GM19468 (cell line): ENCODE measurements around the gene PADI2.

Source experiments
- ATAC-seq: cut with Tn5 transposase; IDR thresholded peaks from one replicate; pipeline ENCODE4 v1.9.1; 2021; ENCODE audit warnings: mild to moderate bottlenecking, moderate library complexity, moderate number of reproducible peaks; ENCODE audit not compliant: unreplicated experiment; ENCODE audit errors: extremely low read depth

Gene PADI2

DNA sequence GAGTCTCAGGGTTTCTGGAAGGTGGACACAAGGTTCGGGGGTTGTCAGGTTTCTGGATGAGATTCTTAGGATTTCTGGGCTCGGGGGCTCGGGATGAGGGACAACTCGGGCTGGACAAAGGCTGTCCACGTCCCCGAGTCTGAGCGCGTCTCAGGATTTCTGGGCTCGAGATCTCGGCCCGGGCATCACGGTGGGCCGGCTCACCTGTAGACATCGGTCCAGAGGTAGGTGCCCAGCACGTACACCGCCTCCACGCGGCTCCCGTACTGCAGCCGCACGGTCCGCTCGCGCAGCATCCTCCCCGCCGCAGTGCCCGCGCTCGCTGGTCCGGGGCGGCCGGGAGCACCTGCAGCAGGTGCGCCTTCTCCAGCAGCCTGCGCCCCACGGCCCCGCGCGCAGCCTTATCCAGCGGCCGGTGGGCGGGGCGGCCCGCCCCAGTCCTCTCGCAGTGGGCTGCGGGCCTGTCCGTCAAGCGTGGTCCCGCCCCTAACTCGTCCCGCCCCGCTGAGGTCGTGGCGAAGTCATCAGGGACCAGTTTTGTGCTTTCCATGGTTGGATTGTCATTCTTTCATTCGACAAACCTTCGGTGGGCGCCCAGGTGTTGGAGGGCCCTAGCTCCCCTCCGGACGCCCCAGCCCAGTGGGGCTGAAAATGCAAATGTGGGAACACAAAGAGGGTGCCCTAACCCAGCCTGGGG lies at the start of gene PADI2:
Gene PADI2, minus strand, starts transcription at position 376 of the 697 bp plus-strand sequence. Its CDS starts 80 bp downstream, at position 296.
- no peak for ATAC-seq

DNA sequence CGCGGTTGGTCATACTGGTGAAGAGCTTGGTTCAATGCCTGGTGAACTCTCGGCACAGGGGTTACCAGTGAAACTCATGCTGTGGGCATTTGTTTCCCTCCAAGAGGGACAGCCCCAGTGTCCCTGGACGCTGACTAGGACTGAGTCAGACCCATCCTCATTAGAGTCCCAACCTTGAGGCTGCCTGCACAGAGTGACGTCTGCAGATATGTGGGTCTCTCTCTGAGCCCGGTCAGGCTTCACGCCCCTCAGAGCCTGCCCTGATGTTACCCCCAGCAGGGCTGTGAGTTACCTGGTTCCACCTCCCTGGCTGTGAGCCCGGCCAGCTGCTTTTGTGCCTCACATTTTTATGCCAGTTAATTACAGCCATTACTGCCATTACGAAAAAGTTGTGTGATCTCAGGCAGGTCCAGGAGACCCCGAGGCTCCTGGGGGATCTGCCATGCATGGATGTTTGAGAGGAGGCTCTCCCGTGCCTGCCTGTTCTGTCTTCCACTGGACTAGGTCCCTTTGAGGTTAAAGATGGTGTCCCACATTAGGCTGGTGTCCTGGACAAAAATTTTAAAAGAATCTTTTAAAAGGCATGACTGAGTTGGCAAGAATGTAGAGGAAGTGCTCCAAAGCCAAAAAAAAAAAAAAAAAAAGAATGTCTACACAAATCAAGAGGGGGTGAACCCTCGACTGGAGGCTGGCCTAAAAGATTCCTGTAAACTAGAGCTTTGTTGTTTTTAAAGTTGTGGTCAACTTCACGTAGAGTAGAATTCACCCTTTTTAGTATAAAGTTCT lies 49.0 kb upstream of the PADI2 start:
- no peak for ATAC-seq

DNA sequence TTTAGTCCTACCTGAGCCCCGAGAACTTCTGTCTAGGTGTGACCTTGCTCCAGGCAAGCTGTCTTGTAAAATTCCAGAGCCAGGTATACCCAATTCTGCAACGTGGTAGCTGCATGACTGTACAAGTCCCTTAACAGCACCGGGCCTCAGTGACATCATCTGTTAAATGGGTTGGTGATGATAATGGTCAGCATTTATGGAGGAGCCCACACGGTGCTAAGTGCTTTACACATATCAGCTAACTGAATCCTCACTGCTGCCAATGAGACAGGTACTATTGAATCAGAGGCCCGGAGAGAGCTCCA lies 48.5 kb upstream of the PADI2 start:
- no peak for ATAC-seq

GRCh38 chr1:17167041-17167785 lies 48.0 kb upstream of the PADI2 start:
- no peak for ATAC-seq

GRCh38 chr1:17165823-17166222 lies 46.6 kb upstream of the PADI2 start:
- no peak for ATAC-seq

DNA sequence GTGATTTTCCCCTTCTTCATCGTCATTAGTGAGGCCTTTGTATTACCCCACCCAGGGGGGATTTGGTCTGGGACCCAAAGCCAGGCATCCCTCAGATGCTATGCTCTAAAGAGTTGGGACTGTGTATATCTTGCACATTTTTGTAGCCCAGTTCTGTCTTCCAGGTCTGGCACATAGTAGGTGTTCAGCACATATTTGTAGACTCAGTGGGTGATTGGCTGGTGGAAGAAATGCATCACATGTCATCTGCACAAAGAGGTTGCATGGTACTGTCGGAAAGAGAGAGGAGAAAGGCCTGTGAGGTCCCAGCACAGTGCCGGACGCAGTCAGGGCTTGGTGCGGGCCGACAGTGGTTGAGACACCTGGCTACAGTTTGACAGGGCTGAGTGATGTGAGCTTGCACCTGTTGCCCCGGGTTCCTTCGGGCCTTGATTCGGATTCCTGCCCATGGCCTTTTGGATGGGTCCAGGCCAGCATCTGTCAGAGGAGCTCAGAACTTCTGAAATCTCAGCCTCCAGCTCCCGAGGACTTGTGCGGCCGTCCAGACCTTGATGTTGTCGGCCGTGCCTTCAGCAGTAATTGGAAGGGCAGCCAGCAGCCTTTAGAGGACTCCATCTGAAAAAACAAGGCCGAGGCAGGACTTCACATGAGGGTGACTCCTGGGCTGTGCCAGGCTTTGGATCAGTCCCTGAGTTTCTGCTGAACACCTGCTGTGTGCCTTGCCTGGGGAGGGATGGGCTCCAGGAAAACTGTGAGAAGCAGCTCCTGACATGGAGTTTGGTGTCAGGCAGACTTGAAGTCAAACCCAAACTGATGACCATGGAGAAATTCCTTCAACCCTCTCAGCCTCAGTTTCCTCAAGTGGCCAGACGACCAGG lies 44.8 kb upstream of the PADI2 start:
- no peak for ATAC-seq

- ATAC-seq, result no peak
Measured at GRCh38 chr1:17163371-17163770, 44.1 kb upstream of the PADI2 start.

DNA sequence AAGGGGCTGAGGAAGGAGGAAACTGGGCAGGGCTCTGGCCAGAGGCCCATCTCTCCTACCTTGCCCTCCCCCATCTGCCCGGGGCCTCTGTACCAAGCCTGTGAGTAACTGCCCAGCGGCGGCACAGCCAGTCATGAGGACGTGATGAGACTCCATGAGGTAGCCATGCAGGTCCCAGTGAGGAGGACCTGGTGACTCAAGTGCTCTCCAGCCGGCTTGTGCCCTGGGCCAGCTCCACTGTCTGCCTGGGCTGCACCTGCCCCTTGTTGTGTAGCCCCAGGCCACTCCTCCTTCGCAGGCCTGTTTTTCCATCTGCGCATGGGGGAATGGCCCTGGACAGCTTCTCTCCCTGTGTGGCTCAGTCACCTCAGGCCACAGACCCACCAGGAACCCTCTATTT lies 43.7 kb upstream of the PADI2 start:
- no peak for ATAC-seq

DNA sequence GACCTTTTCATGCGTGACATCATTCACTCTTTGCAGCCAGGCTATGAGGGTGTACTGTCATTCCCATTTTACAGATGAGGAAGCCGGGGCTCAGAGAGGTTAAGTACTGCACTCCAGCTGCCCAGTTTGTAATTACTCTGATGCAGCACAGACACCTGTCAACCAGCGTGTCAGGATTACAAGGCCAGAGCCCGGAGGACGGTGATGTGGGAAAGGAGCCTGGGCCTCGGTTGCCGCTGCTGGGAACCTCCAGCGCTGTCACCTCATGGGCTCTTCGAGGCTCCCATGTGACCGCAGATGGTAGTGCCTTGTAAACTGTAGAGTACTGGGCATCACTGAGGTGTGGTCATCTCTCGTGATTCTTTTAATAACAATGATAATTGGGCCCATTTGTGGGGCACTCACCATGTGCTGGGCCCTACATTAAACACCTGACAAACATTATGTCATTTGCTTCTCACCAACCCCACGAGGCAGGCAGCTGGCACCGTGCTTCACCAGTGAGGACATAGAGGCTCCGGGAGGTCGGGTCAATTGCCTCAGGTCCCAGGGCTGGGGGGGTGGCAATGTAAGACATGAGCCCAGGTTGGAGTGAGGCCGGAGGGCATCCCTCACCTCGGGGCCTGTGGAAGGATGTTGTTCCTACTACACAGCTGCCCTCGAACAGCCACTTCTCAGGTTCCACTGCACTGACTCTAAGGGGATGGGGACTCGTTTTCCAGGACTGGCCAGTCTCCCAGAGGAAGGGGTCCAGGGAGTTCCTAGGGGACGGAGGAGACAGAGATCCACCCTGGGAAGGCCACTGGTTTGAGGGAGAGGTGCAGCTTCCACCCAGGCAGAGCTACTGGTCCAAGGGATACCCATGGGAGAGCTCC lies 42.9 kb upstream of the PADI2 start:
- ATAC-seq, result no peak

- ATAC-seq, result no peak
Measured at GRCh38 chr1:17161137-17161740, 42.0 kb upstream of the PADI2 start.

DNA sequence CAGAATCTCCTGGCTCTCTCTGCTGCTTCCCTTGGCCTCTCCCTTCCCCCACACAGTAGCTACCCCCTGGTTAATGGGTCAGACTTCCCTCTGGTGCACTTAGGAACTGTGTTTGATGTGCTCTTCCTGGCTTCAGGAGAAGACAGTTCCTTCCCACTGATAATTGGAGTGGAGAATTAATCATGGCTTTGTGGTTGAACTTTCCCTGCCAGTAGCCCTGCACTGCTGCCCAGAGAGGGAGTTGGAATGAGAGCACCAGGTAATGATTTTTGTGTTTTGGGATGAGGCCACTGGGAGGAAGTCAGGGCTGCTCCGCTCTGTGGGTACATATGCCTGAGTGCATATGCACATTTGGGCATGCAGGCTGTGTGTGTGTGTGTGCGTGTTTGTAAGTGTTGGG lies 39.7 kb upstream of the PADI2 start:
- no peak for ATAC-seq

DNA sequence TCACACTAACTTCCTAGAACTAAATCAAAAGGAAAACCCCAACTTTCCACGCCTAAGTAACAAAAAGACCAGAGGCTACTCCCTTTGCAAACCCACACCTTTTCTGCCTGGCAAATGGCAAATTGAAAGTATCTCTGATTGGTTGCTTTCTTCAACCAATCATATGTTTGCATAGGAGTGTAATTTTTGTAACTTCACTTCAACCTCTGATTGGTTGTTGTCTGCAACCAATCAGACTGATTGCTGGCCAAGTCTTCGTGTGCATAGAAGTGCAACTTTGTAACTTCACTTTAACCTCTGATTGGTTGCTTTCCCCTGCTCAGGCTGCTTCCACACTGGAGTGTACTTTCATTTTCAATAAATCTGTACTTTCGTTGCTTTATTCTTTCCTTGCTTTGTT lies 36.9 kb upstream of the PADI2 start:
- no peak for ATAC-seq

DNA sequence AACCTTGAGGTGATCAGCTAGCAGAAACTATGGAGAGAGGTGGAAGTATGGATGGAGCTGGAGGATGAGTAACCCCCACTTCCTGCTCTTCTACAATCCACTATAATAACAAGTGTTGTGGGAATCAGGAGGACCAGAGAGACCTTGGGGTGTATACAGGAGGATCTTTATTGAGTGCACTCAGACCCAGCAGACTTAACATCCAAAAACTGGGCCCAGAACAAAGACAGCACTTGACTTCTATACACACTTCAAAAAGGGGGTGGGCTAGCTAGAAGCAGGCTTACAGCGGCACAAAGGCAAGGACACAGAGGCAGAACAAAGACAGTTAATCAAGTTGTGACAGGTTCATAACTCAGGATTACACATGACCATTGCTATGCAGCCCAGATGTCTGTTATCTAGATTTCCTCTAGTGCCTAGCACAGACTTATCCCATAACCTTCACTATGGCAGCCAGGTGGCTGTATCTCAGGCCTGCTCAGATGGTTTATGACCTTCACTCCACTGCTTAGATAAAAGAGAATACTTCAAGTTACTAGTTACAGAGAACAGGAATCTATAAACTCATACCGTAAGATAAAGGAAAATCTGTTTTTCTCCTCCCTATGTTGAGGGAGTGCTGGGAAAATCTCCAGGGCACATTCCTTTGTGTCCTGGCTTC lies 36.1 kb upstream of the PADI2 start:
- ATAC-seq, result no peak

DNA sequence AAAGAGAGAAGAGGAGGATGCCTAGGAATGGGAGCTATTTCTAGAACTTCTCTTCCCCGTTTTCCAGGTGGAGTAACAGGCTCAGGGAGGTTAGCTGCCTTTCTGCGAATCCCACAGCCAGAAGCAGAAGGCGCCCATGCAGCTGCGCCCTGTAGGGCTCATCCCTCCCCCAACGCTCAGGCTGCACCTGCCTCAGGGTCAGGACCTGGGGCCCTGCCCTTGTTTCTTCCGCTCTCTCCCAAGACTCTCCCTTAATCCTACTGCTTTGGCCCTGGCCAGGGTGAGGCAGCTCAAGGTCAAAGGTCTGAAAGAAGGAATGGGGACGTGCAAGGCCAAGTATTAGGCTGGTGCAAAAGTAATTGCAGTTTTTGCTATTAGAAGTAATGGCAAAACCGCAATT lies 30.5 kb upstream of the PADI2 start:
- ATAC-seq, result no peak

DNA sequence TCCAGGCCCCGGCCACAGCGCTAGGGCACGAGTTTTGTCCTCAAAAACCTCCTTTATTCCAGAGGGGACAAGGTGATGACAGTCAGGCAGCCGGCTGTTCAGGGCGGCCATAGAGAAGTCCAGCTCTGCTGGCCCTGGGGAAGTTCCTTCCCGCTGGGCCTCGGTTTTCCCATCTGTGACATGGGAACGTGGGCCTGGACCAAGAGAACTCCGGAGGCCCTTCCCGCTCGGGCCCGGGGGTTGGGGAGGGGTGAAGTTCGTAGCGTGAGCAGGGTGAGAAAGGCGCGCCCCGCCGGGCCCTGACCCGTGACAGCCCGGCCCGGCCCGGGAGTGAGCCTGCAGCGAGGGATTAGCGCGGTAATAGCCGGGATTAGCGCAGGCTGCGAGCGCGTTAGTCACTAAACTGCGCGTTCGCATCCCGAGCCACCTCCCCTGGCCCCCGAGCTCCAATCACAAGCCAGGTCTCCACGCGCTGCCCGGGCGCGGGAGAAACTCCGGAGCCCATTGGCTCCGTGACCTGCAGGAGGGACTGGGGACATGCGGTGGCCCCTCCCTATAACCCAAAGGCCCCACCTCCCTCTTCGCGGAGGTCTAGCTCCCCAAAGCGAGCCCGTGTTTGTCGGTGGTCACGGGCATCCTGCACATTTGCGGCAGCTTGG lies 29.8 kb upstream of the PADI2 start:
- ATAC-seq, result no peak

- ATAC-seq, result no peak
Measured at GRCh38 chr1:17145648-17146047, 26.4 kb upstream of the PADI2 start.

DNA sequence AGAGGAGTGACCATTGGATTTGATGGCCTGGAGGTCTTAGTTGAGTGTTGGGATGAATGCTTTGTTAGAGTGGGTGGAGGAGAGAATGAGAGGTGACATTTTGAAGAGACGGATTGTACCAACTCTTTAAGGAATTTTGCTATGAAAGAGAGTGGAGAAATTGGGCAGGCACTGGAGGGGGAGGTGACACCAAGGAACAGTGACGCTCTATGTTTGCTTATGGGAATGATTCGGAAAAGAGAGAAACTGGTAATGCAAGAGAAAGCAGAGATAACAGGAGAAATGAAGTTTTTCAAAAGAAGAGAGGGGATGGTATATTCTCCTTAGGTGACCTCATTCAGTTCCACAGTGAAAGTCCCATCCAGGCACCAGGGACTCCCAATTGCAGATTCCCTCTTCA lies 24.5 kb upstream of the PADI2 start:
- ATAC-seq, result no peak
